CD4-positive, alpha-beta T cell treated with Interleukin-15 for 4 hours (primary cell): ENCODE measurements around the gene TMEM81.
A peak's percentile ranks its signal among the peaks of the same experiment; 100 is the strongest.

ENCODE experiments used
- DNase-seq: peaks from one replicate; pipeline ENCODE4 v3.0.0-alpha.2; 2020; ENCODE audit warnings: low spot score

The TMEM81 gene

GRCh38 chr1:205076245-205076761 lies 8.0 kb downstream of the TMEM81 start:
- no peak for DNase-seq

- DNase-seq = no peak
These were observed 8.6 kb downstream of the TMEM81 start for GRCh38 chr1:205075642-205076155.

- no peak for DNase-seq
These were observed 9.7 kb downstream of the TMEM81 start for GRCh38 chr1:205074513-205074912.

- no peak for DNase-seq
These were observed 10.2 kb downstream of the TMEM81 start for GRCh38 chr1:205074084-205074483.

GRCh38 chr1:205073511-205073910 lies 10.7 kb downstream of the TMEM81 start:
- no peak for DNase-seq

- DNase-seq = no peak
These were observed 11.4 kb downstream of the TMEM81 start for GRCh38 chr1:205072881-205073280.

GRCh38 chr1:205072286-205072685 lies 12.0 kb downstream of the TMEM81 start:
- no peak for DNase-seq

GRCh38 chr1:205071801-205072200 lies 12.5 kb downstream of the TMEM81 start:
- no peak for DNase-seq

- DNase-seq = no peak
These were observed 13.2 kb downstream of the TMEM81 start for GRCh38 chr1:205071028-205071409.

GRCh38 chr1:205069371-205070125 lies 14.7 kb downstream of the TMEM81 start:
- no peak for DNase-seq

GRCh38 chr1:205068457-205069040 lies 15.7 kb downstream of the TMEM81 start:
- no peak for DNase-seq

- no peak for DNase-seq
These were observed 16.3 kb downstream of the TMEM81 start for GRCh38 chr1:205068001-205068400.

GRCh38 chr1:205067031-205067430 lies 17.2 kb downstream of the TMEM81 start:
- DNase-seq = no peak

GRCh38 chr1:205066141-205066818 lies 18.0 kb downstream of the TMEM81 start:
- no peak for DNase-seq

GRCh38 chr1:205065666-205066065 lies 18.6 kb downstream of the TMEM81 start:
- DNase-seq = no peak

- DNase-seq = no peak
These were observed 19.4 kb downstream of the TMEM81 start for GRCh38 chr1:205064741-205065316.

- DNase-seq = no peak
These were observed 20.0 kb downstream of the TMEM81 start for GRCh38 chr1:205064301-205064700.

GRCh38 chr1:205062895-205063294 lies 21.4 kb downstream of the TMEM81 start:
- DNase-seq = no peak

GRCh38 chr1:205062319-205062718 lies 21.9 kb downstream of the TMEM81 start:
- no peak for DNase-seq

- peak; percentile 45 for DNase-seq
These were observed 22.6 kb downstream of the TMEM81 start for GRCh38 chr1:205061665-205062069.

- DNase-seq = no peak
These were observed 23.0 kb downstream of the TMEM81 start for GRCh38 chr1:205061227-205061626.

- DNase-seq = no peak
These were observed 23.5 kb downstream of the TMEM81 start for GRCh38 chr1:205060746-205061145.
